Glomerular visceral epithelial cell (primary cell): ENCODE results near the gene MRTFA.

Experiments used
- DNase-seq: peaks from one replicate; pipeline ENCODE4 v3.0.0-alpha.2; 2016; ENCODE audit errors: extremely low spot score

The MRTFA gene

GRCh38 chr22:40463683-40464082, 172.8 kb downstream of the MRTFA start:
- no peak for DNase-seq

DNA sequence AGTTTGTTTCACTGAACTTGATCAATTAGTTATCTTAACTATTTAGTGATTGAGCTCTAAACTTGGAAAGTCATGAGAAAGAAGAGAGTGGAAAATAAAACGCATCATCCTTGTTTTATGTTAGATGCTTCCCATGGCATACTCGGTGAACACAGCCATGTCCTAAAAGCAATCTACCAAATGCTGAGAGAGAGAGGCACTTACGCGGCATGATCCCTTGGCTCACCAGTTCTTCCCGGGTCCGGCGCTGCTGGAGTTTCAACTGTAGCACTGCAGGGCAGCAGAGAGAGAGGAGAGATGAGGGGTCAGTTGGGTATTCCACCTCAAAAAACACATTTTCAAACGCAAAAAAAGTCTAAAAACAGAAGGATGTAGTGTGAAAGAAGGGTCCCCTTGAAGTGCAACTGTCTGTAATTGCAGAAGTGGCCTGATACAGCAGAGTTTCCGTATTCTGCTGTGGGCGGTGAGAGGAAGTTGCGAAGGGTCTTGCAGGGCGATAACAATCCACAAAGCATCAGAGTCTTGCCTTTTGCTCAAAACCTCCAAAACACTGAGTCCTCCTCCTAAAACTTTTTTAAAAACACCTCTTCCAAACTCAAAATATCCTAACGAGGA, 173.4 kb downstream of the MRTFA start:
- DNase-seq: no peak

DNA sequence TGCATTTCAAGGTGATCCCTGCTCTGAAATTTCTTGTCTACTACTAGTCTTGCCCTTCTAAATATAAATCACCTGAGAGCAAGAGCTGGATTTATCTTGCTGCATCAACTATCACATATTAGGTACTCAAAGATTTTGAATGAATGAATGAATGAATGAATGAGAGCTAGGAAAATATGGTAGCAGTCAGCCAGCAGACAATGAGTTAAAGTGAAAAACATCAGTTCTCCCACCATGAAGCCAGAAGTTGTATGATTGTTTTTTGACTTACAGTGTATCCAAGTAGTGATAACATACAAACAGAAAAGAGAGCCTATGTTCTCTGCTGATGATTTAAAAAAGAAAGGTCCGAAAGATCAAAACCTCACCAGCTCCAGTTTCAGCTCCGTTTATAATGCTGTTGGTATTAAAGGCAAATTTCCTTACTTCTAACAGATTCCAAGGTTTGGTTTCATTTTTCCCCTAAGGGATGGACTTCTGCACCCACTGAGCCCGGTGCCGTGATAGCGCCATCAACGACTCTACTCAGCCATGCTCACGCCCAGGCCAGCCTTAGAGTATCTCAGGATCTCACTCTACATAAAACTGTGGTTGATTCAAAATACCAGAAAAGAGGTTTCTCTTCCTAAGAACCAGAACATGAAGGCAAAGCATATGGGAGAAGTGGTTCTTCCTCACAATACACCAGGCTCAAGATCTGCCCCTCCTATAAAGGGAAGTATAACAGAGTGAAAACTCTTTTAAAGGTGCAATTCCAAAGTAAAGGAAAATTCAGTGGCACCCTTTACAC, 174.1 kb downstream of the MRTFA start:
- DNase-seq: no peak

GRCh38 chr22:40453671-40454070, 182.8 kb downstream of the MRTFA start:
- DNase-seq: no peak

- no peak for DNase-seq
Measured at GRCh38 chr22:40452730-40453487, 183.6 kb downstream of the MRTFA start.

DNA sequence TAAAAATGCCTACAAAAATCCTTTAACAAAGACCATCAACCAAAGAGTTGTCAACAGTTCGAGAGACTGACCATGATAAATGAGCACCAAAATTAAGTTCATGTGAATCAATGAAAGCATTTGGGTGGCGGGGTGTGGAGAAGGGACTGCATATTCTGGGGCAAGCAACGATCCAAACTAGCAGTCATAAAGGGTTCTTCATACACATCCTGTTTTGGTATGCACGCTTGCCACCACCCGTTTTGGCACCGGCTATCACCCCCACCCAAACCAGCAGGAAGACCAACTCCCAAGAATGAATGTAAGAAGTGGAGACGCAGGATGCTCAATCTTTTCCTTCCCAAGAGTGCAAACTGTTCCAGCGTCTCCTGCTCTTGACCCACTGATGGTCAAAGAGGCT, 185.3 kb downstream of the MRTFA start:
- no peak for DNase-seq

- no peak for DNase-seq
Measured at GRCh38 chr22:40450616-40451015, 185.9 kb downstream of the MRTFA start.

DNA sequence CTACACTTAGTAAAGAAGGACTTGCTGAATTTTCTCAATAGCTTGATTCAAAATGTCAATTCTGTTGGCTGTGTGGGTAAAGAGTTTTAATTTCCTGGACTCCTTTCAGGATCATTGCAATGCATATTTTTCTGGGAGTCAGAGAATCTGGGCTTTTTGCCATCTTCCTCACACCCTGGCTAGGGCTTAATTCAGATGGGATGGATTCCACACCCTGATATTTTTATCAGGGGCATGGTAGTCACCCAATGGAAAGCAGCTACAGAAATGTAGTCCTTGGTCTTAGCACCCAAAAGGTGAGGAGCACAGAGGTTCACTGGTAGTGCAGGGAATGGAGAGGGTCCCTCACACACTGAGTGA, 186.9 kb downstream of the MRTFA start:
- no peak for DNase-seq

- DNase-seq: no peak
Measured at GRCh38 chr22:40446203-40446602, 190.3 kb downstream of the MRTFA start.

DNA sequence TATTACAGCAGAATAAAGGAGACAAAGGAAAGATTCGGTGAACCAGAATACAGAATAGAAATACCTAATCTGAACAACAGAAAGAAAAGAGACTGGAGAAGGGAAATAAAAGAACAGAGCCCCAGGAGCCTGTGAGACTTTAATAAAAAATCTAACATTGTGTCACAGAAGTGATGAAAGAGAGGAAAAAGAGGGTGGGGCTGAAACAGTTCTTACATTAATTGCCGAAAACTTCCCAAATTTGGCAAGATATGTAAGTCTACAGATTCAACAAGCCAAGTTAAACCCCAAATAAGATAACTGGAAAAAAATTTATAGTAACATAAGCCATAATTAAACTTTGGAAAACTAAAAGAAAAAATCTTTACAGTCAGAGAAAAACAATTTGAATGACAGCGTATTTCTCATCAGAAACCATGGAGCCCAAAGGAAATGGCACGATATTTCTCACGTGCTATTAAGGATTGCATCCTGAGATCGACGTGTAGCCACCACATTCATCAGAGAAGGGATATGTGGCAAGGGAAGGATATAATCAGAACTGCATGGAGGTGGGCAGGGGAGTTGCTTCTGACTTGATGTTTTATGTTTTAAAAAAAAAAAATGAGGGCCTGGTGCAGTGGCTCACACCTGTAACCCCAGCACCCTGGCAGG, 192.2 kb downstream of the MRTFA start:
- DNase-seq: no peak

DNA sequence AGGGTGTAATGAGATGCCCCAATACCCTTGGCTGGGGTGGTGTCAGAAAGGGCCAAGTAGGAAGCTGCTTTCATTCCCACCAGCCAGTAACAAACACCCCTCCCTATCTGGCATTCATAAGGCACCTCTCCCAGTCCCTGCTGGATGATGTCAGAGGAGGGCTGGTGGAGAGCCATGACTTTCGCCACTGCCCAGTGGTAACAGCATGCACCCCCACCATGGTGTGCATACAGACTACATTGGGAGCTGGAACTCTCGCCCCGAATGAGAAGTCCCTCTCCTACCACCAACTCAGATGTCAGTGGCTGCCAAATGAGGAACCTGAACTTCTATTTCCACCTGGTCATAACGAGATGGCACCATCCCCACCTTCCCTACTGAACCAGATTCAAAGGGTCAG, 192.8 kb downstream of the MRTFA start:
- no peak for DNase-seq

DNA sequence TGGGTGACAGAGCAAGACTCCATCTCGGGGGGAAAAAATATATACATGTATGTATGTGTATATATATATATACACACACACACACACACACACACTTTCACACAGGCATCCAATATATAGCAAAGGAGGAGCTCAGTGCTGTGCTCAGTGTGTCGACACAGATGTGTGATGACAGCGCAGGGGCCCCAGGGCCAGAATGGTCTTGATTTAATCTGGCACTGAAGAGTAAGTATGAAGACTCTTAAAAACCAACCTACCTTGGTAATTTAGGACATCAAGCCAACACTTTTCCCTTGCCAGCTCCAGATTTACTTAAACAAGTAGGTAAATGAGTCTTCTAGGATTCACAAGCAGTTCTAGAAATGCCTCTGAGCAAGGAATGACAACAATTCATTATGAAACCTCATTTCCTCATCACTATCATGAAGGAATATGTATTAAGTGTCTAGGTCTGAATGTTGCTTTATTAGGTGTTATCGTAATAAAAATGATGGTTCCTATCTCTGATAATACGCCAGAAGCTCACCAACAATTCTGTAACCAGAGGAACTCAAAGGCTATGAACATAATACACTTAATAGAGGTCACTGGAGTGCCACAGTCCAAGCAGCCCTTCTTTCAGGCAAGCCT, 194.6 kb downstream of the MRTFA start:
- no peak for DNase-seq

DNA sequence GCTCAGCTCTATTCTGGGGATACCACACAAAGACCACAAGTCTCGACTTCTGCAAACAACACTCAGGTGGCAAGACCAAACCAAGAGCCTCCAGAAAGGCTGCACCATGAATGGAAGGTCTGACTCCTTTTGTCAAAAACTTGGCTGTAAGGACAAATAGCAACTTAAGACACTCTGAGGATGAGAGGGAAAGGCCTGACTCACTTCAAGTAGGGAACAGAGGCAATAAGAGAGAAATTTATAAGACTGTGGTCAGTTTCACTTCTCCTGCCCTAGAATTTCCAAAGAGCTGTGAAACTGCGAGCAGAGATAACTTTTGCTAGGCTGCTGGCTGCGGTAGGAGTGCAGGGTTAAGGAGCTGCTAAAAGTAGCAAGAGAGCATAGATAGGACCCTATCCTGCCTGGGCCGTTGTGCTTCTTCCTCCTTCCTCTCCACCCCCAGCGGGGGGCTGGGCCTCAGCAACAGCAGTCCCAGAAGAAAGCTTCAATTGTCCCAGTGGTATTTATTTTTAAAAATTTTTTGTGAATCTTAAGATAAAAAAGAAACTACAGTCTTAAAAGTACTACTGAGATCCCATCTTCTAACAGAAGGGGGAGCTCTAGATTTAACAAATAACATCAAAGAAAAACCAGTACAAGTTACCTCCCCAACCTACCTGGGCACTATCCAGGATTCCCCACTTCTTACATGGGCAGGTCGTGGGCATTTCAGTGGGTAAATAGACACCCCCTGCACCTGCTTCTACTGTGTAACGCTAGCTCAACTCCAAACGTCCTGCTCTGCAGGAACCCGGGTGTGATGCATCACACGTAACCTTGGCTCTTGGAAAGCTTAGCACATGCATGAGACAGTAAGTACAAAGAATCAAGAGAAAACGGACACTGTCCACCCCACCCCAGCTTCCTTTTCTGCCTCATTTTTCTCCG, 199.8 kb downstream of the MRTFA start:
- peak; percentile 52 for DNase-seq

GRCh38 chr22:40434745-40435144, 201.8 kb downstream of the MRTFA start:
- no peak for DNase-seq

DNA sequence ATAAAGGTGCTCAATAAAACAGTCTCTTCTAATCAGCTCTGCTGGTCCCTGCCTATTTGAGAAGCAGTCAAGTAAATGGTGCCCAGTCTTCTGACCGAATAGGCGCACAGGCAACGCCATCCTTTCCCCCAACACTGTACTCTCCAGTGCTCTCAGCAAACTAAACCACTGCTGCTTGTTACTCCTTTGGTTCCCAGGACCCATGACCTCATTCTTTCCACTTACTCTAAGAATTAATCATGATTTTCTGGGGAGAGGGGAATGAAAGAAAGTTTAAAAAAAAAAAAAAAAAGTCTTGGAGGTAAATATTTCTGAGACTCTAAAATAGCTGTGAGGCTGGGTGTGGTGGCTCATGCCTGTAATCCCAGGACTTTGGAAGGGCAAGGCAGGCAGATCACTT, 202.4 kb downstream of the MRTFA start:
- no peak for DNase-seq

- no peak for DNase-seq
Measured at GRCh38 chr22:40433416-40434090, 203.0 kb downstream of the MRTFA start.

GRCh38 chr22:40432625-40433024, 203.9 kb downstream of the MRTFA start:
- DNase-seq: no peak

GRCh38 chr22:40432157-40432556, 204.4 kb downstream of the MRTFA start:
- DNase-seq: no peak

DNA sequence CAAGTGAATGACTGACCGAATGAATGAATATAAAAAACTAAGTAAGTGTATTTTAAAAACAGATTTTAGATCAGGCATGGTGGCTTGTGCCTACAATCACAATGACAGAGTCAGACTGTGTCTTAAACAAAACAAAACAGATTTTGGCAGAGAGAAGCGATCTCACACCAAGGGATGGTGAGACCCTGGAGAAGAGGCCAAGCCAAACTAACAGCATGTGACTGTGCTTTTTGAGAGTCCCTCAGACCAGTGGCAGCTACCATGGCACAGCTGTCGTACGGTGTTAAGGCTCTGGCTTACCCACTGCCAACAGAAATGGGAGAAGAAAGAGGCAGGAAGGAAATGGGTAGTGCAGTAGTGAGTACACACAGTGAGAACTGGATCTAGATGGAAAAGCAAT, 205.5 kb downstream of the MRTFA start:
- DNase-seq: no peak

- no peak for DNase-seq
Measured at GRCh38 chr22:40429481-40429880, 207.0 kb downstream of the MRTFA start.
